CD4-positive, alpha-beta T cell (primary cell): ENCODE results near the gene HAP1. TPM values are rescaled to one million over a fixed set of nuclear protein-coding genes. Genes with fewer than 3 reads are reported as not detected.

ENCODE experiments used
- ATAC-seq: fragments of 200-7000 bp; cut with Tn5 transposase; one replicate; pipeline ENCODE4 v1.10.0; 2022; ENCODE audit warnings: mild to moderate bottlenecking; ENCODE audit not compliant: poor library complexity
- CTCF ChIA-PET: fragments of 350-600 bp; sonication (Branson Sonifier 250); formaldehyde crosslinking; loops from one replicate; lab custom pipeline; 2021; ENCODE audit warnings: antibody characterized with exemption, inconsistent platforms; lab: Charles Lee
- POLR2A ChIA-PET: fragments of 350-600 bp; sonication (Branson Sonifier 250); formaldehyde crosslinking; loops from one replicate; lab custom pipeline; 2021; ENCODE audit warnings: antibody characterized with exemption, inconsistent platforms; lab: Charles Lee
- DNase-seq, 14 experiments: peaks; one replicate each; pipeline ENCODE4 v3.0.0-alpha.2; 2013 to 2020; ENCODE audit warnings: mixed read lengths in 2 of 14
- H3K27ac ChIP-seq, 2 donors: one replicate each; pipeline versions ENCODE4 v1.5.1 to v1.7.0; 2013; ENCODE audit warnings: low read length in 2 of 2, low read depth in 1 of 2, mild to moderate bottlenecking in 1 of 2
- H3K27me3 ChIP-seq, 2 experiments: 1 replicate in 1 of 2; 2 replicates in 1 of 2; pipeline versions ENCODE4 v1.6.1 to v1.7.0; 2013; ENCODE audit warnings: low read length in 2 of 2, control low read depth in 1 of 2, mild to moderate bottlenecking in 1 of 2, moderate library complexity in 1 of 2; ENCODE audit not compliant: insufficient read depth in 2 of 2, control insufficient read depth in 1 of 2
- H3K36me3 ChIP-seq: one replicate; pipeline ENCODE4 v1.6.1; 2013; ENCODE audit warnings: low read length, control low read depth; ENCODE audit not compliant: insufficient read depth
- H3K4me1 ChIP-seq: one replicate; pipeline ENCODE4 v1.6.1; 2013; ENCODE audit warnings: low read length, control low read depth; ENCODE audit not compliant: insufficient read depth
- H3K4me3 ChIP-seq: one replicate; pipeline ENCODE4 v1.5.1; 2013; ENCODE audit warnings: mild to moderate bottlenecking, low read length, moderate library complexity
- H3K9me3 ChIP-seq, 2 experiments: 1 replicate in 1 of 2; 2 replicates in 1 of 2; pipeline versions ENCODE4 v1.6.1 to v1.7.0; 2013; ENCODE audit warnings: low read length in 2 of 2, mild to moderate bottlenecking in 2 of 2, control low read depth in 1 of 2, moderate library complexity in 1 of 2; ENCODE audit not compliant: control insufficient read depth in 1 of 2, insufficient read depth in 1 of 2
- H3K27ac Mint-ChIP-seq: one replicate; pipeline ENCODE4 v1.8.0; 2020; ENCODE audit warnings: mixed read lengths
- H3K27me3 Mint-ChIP-seq: one replicate; pipeline ENCODE4 v1.8.0; 2021; ENCODE audit warnings: mixed read lengths
- H3K36me3 Mint-ChIP-seq: one replicate; pipeline ENCODE4 v1.8.0; 2021; ENCODE audit warnings: low read depth, mixed read lengths
- H3K4me1 Mint-ChIP-seq: one replicate; pipeline ENCODE4 v1.8.0; 2021; ENCODE audit warnings: low read depth, mixed read lengths
- H3K4me3 Mint-ChIP-seq: one replicate; pipeline ENCODE4 v1.8.0; 2020; ENCODE audit warnings: mild to moderate bottlenecking, mixed read lengths
- H3K9me3 Mint-ChIP-seq: one replicate; pipeline ENCODE4 v1.8.0; 2020; ENCODE audit warnings: mixed read lengths
- CTCF ChIP-seq: fragments of 200-600 bp; IDR thresholded peaks from one replicate; pipeline ENCODE4 v1.8.0; 2022; ENCODE audit warnings: antibody characterized with exemption, mild to moderate bottlenecking
- intact Hi-C, 2 experiments: fragments of 100-400 bp; cut with DNase I in 1 of 2; cut with micrococcal nuclease in 1 of 2; formaldehyde crosslinking; loops; one replicate each; pipeline versions ENCODE4 v1.15.1 to v1.9.0; 2023 to 2025; cut with DNase I, micrococcal nuclease
- total RNA-seq, 174 experiments: library from RNA in 2 of 174; stranded (reverse) in 2 of 174; gene quantifications; one replicate each; pipeline ENCODE4 v1.2.3 and lab custom pipeline; 2021 to 2026

HAP1 gene
- total RNA-seq, 2 experiments from 2014 or later = 0.11 TPM; not detected in 1

- CTCF ChIA-PET = no interaction called here
- POLR2A ChIA-PET = no interaction called here
- H3K4me3 ChIP-seq = no peak overlapping the region
- no peak for TF ChIP-seq CTCF
- H3K4me1 Mint-ChIP-seq = no peaks in the 10 kb centered on the region
- H3K9me3 Mint-ChIP-seq = no peaks in the 10 kb centered on the region
- no peaks in the 10 kb centered on the region for H3K36me3 Mint-ChIP-seq
- intact Hi-C loops = loop anchor here (2.0 to 5.0 kb wide), 3 partner anchors 47 to 377 kb away; partner anchors contain the start of genes JUP (in 1 of the 2) and P3H4 (in 1 of the 2)
- peaks cover 10% of the 10 kb centered on the region for H3K4me1 ChIP-seq
- no peak overlapping the region for H3K4me3 Mint-ChIP-seq
- H3K27me3 ChIP-seq = peaks cover 24 to 30% of the 10 kb centered on the region in 2 experiments
- no peaks in the 10 kb centered on the region for H3K36me3 ChIP-seq
- H3K27me3 Mint-ChIP-seq = peaks cover 32% of the 10 kb centered on the region
- DNase-seq (no peak), ATAC-seq (no peak)
- peaks cover 0 to 8% of the 10 kb centered on the region in 2 experiments for H3K9me3 ChIP-seq
- H3K27ac Mint-ChIP-seq = no peak overlapping the region
- no peak overlapping the region for H3K27ac ChIP-seq
These were observed 5.4 kb upstream of the HAP1 start for GRCh38 chr17:41739661-41740352.

- H3K4me3 ChIP-seq = no peak overlapping the region
- H3K9me3 ChIP-seq = peaks cover 0 to 18% of the 10 kb centered on the region in 2 experiments
- no peaks in the 10 kb centered on the region for H3K36me3 Mint-ChIP-seq
- no peaks in the 10 kb centered on the region for H3K4me1 Mint-ChIP-seq
- no peak for DNase-seq
- H3K4me3 Mint-ChIP-seq = no peak overlapping the region
- no peak for TF ChIP-seq CTCF
- ATAC-seq = no peak
- ChIA-PET POLR2A (no interaction called here), CTCF (no interaction called here)
- no peak overlapping the region for H3K27ac Mint-ChIP-seq
- H3K27ac ChIP-seq = no peak overlapping the region
- H3K27me3 Mint-ChIP-seq = peaks cover 33% of the 10 kb centered on the region
- peaks cover 33 to 41% of the 10 kb centered on the region in 2 experiments for H3K27me3 ChIP-seq
- H3K9me3 Mint-ChIP-seq = no peaks in the 10 kb centered on the region
- H3K36me3 ChIP-seq = no peaks in the 10 kb centered on the region
- H3K4me1 ChIP-seq = peaks cover 20% of the 10 kb centered on the region
- intact Hi-C loops = loop anchor here (1.0 to 5.0 kb wide), 5 partner anchors 49 to 379 kb away; partner anchors contain the start of genes JUP (in 1 of the 2) and P3H4 (in 1 of the 2)
These were observed 4.3 kb upstream of the HAP1 start for GRCh38 chr17:41738801-41739112.

GRCh38 chr17:41738077-41738800 is 3.8 kb upstream of the HAP1 start:
- no peak overlapping the region for H3K4me3 ChIP-seq
- Mint-ChIP-seq H3K27me3 (peaks cover 38% of the 10 kb centered on the region), H3K4me1 (no peaks in the 10 kb centered on the region), H3K36me3 (no peaks in the 10 kb centered on the region), H3K4me3 (no peak overlapping the region), H3K9me3 (no peaks in the 10 kb centered on the region), H3K27ac (peak overlapping the region; percentile 53)
- POLR2A ChIA-PET = interaction anchor here (1.6 kb wide), 1 partner anchor 47 kb away, joined by 5 read pairs; no protein-coding TSS in a partner anchor
- no peak overlapping the region for H3K27ac ChIP-seq
- intact Hi-C loops = loop anchor here (1.0 to 5.0 kb wide), 5 partner anchors 49 to 379 kb away; partner anchors contain the start of genes JUP (in 1 of the 2) and P3H4 (in 1 of the 2)
- ATAC-seq (peak; percentile 89), DNase-seq (peak; percentile 57 to 89 (median 74))
- no peaks in the 10 kb centered on the region for H3K36me3 ChIP-seq
- H3K4me1 ChIP-seq = peaks cover 21% of the 10 kb centered on the region
- peaks cover 36 to 43% of the 10 kb centered on the region in 2 experiments for H3K27me3 ChIP-seq
- CTCF ChIA-PET = interaction anchor here (0.7 to 1.2 kb wide), 4 partner anchors 10 to 92 kb away, joined by 3 to 8 read pairs (median 4); partner anchors contain the start of gene P3H4
- TF ChIP-seq CTCF = peak; percentile 97
- peaks cover 0 to 18% of the 10 kb centered on the region in 2 experiments for H3K9me3 ChIP-seq
